Activated CD4-positive, alpha-beta T cell treated with anti-CD3 and anti-CD28 coated beads for 48 hours (primary cell): ENCODE results near the gene GRIPAP1.
A peak's percentile ranks its signal among the peaks of the same experiment; 100 is the strongest.

Experiments
- DNase-seq: peaks from one replicate; pipeline ENCODE4 v3.0.0-alpha.2; 2020

Gene GRIPAP1, protein sequence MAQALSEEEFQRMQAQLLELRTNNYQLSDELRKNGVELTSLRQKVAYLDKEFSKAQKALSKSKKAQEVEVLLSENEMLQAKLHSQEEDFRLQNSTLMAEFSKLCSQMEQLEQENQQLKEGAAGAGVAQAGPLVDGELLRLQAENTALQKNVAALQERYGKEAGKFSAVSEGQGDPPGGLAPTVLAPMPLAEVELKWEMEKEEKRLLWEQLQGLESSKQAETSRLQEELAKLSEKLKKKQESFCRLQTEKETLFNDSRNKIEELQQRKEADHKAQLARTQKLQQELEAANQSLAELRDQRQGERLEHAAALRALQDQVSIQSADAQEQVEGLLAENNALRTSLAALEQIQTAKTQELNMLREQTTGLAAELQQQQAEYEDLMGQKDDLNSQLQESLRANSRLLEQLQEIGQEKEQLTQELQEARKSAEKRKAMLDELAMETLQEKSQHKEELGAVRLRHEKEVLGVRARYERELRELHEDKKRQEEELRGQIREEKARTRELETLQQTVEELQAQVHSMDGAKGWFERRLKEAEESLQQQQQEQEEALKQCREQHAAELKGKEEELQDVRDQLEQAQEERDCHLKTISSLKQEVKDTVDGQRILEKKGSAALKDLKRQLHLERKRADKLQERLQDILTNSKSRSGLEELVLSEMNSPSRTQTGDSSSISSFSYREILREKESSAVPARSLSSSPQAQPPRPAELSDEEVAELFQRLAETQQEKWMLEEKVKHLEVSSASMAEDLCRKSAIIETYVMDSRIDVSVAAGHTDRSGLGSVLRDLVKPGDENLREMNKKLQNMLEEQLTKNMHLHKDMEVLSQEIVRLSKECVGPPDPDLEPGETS

DNA sequence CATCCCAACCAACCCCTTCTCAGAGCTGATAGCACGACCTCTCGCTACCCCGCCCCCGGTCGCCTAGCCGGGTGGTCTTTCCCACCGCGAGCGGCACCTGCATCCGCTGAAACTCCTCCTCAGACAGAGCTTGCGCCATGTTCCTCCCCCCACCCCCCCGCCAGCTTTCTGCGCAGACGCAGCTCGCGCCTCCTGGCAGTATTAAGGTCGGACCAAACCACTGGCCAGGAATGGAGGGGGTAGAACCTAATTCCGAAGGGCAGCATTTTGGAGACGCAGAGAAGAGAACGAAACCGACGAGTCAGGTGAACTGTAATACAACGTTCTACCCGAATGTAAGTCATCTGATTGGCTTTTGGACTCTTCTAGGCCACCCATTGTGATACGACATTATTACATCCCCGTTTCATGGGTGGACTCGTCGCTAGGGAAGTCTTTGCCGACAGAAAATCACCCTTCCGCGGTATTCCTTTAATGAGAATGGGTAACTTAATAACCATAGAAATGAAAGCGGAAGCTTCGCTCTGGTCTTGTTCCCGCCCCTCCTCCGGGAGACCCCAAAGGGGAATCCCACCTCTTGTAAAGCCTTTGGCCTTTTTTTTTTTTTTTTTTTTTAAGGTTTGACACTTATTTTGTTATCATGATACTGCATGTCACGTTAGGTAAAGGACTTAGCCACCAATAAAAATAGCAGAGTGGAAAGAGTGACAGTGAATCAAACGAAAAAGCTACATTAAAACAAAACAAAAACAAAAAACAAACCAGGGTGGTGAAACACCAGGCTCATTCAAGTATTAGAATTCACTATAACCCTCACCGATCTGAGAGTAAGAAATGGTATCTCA is at the start of gene GRIPAP1:
Gene GRIPAP1 (minus strand): TSS at position 174 of the 845 bp plus-strand sequence. CDS start 35 bp downstream, at position 139.
- peak; percentile 79 for DNase-seq

DNA sequence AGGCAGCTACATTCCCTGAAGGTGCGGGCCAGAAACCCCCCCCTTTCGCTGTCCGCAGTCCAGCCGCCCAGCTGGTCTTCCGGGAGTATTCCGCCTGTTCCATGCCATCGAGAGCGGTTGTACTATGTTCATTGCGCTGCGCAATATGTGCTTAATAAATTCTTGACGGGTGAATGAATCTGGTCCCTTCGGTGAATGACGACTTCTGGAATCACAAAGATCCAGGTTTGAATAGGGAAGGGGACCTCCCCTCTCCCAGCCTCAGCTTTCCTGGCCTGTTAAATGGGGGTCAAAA is 41.9 kb upstream of the GRIPAP1 start:
- no peak for DNase-seq

GRCh38 chrX:49043220-49043986 is 41.3 kb upstream of the GRIPAP1 start, which contains the start of gene TFE3:
TSS of gene TFE3 (minus strand) at chrX:49043357. CDS start at chrX:49043226, 131 bp downstream.
- DNase-seq: peak; percentile 97

GRCh38 chrX:49042581-49043219 is 40.6 kb upstream of the GRIPAP1 start:
- DNase-seq: no peak

GRCh38 chrX:49041744-49042580 is 39.9 kb upstream of the GRIPAP1 start:
- DNase-seq: no peak

- no peak for DNase-seq
Observed at GRCh38 chrX:49040376-49040955, 38.4 kb upstream of the GRIPAP1 start.

- DNase-seq: peak; percentile 57
Observed at GRCh38 chrX:49039598-49040375, 37.7 kb upstream of the GRIPAP1 start.

DNA sequence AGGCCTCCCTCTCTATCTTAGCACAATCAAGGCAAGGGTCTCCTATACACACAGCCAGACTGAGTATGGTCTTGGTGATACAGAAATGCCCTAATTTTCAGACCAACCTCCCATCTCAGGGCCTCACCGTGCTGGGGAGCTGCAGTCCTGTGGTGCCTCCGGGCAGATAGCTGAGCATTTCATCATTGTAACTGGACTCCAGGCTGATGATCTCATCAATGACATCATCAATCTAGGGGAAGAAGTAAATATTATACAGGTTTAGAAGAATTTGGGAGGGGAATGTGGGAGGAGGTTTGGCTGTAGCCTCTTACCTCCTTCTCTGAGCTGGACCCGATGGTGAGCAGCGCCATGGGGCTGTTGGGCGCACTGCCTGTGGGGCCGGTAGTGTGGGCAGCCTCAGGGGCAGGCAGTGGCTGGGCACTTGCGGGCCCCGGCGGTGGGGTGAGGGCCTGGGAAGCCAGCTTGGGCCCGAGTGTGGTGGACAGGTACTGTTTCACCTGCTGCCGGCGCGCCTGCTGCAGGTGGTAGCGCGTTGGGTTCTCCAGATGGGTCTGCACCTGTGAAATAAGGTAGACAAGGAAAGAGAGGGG is 35.9 kb upstream of the GRIPAP1 start:
- no peak for DNase-seq

DNA sequence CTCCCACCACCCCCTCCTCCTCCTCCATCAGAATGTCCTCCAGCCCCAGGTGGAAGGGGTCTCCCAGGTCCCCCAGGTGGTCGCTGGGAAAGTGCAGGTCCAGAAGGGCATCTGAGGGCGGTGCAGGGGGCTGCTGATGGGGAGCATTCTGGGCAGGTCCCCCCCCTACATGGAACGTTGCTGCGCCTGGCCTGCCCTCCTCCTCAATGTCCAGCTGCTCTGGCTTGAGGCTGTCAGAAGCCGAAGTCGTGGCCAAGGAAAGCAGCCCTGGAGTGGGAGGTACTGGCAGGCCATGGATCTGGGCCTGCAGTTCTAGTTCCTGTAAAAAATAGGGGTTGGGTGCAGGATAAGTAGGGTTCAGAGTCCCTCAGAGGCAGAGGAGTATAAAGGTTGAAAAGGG is 28.2 kb upstream of the GRIPAP1 start:
- DNase-seq: no peak

DNA sequence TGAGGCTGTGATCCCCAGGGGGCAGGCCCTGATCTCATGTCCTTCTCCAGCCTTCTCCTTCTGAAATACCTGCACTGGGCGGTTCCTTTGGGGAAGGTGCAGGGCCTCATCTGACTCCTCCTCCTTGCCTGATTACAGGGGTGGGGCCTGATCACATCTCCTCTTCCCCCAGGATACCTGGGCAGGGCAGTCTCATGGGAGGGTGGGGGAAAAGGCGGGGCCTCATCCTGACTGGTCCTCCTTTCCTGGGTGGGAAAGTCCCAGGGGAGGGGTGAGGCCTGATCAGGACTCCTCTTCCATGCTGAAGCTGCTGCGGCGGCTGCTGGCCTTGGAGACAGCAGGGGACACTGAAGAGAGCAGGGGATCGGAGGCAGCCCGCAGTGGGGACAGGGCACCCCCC is 27.8 kb upstream of the GRIPAP1 start:
- DNase-seq: no peak

DNA sequence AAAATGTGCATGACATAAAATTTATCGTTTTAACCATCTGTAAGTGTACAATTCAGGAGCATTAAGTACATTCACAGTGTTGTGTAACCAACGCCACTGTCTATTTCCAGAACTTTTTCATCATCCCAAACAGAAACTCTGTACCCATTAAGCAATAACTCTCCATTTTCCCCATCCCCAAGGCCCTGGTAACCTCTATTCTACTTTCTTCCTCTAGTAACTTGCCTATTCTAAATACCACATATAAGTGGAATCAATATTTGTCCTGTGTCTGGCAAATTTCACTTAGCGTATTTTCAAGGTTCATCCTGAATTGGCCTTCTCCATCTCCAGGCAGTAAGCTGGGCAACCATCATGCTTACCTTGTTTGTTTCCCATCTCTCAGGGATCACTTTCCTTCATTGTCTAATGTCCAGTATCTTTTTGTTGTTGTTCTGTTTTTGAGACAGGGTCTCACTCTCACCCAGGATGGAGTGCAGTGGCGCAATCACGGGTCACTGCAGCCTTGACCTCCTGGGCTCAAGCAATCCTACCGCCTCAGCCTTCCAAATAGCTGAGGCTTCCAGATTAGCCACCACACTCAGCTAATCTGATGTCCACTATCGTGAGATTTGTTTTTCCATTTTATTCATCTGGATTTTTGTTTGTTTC is 17.7 kb upstream of the GRIPAP1 start:
- no peak for DNase-seq

GRCh38 chrX:49019050-49019449 is 17.0 kb upstream of the GRIPAP1 start:
- no peak for DNase-seq

- DNase-seq: no peak
Observed at GRCh38 chrX:49003696-49004095, 1.6 kb upstream of the GRIPAP1 start.

GRCh38 chrX:49001521-49002090 is 458 bp downstream of the GRIPAP1 start:
- peak; percentile 61 for DNase-seq

DNA sequence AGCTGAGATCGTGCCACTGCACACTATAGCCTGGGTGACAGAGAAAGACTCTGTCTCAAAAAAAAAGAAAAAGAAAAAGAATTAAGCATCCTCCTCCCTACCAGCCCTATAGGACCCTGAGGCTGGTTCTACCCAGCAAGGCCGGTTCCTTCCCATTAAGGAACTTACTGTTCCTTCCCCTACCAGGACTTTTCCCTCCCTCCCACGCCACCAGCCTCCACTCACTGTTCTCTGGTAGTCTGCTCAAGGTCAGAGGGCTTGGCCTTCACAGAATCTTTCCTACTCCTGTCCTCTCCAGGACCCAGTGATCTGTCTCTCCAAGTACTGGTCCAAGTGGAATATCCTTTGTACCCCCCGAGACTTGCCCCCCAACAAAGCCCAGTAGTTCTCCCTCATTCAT is 1.4 kb downstream of the GRIPAP1 start:
- DNase-seq: no peak

GRCh38 chrX:48999030-48999429 is 3.0 kb downstream of the GRIPAP1 start:
- DNase-seq: peak; percentile 3

- DNase-seq: peak; percentile 9
Observed at GRCh38 chrX:48998391-48998790, 3.7 kb downstream of the GRIPAP1 start.

DNA sequence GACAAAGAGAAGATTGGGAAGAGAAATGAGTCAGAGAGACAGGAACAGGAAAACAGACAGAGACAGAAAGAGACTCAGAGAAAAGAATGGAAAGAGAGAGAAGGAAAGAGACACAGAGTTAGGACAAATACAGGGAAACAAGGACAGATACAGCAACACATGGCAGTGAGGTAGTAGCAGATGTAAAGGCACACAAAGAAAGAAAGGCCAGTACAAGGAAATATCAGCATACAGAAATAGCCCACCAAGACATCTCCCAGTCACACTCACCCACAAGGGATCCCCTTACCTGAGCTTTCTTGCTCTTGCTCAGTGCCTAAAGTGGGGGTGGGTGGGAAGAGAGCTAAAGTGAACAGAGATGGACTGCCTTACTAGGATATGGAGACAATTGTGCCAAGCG is 4.2 kb downstream of the GRIPAP1 start:
- DNase-seq: no peak
